ENCODE data around the gene RTL9.

RTL9 gene

DNA sequence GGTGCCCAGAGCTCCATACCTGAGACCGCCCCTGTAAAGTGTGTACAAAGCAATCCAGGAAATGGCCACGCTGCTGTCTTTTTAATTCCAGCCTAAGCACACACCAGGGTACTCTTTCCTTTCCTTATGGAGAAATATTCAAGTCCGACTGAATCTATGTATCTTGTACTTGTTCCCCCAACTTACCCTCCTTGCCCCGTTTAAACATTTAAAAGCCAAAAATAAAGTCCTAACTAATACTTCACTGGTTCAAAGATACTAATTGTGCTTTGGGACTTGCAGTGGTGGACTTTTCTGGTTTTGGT, 40.0 kb upstream of the RTL9 start:
- peaks cover 25% of the 10 kb centered on the region for H3K4me1 ChIP-seq (ENCODE audit: low read depth, poor library complexity, severe bottlenecking)
- peak overlapping the region; percentile 93 for H3K27ac ChIP-seq
- no peaks in the 10 kb centered on the region for H4K20me1 ChIP-seq (ENCODE audit: insufficient read depth)
- H3K27me3 ChIP-seq (ENCODE audit: insufficient read depth, low read depth): no peaks in the 10 kb centered on the region
- H3K36me3 ChIP-seq (ENCODE audit: insufficient read depth): no peaks in the 10 kb centered on the region
- no peak overlapping the region for H3K4me3 ChIP-seq (IDR thresholded peaks at IDR 0.05; ENCODE audit: insufficient read depth, low read depth, low read length)
- peak overlapping the region; percentile 87 for H2AFZ ChIP-seq (ENCODE audit: low read depth)
- H3K9ac ChIP-seq: peak overlapping the region; percentile 95
- H3K4me2 ChIP-seq: peak overlapping the region; percentile 88
- peaks cover 42% of the 10 kb centered on the region for H3K79me2 ChIP-seq (ENCODE audit: insufficient read depth, low read depth)
- TF ChIP-seq, protein P1, sequence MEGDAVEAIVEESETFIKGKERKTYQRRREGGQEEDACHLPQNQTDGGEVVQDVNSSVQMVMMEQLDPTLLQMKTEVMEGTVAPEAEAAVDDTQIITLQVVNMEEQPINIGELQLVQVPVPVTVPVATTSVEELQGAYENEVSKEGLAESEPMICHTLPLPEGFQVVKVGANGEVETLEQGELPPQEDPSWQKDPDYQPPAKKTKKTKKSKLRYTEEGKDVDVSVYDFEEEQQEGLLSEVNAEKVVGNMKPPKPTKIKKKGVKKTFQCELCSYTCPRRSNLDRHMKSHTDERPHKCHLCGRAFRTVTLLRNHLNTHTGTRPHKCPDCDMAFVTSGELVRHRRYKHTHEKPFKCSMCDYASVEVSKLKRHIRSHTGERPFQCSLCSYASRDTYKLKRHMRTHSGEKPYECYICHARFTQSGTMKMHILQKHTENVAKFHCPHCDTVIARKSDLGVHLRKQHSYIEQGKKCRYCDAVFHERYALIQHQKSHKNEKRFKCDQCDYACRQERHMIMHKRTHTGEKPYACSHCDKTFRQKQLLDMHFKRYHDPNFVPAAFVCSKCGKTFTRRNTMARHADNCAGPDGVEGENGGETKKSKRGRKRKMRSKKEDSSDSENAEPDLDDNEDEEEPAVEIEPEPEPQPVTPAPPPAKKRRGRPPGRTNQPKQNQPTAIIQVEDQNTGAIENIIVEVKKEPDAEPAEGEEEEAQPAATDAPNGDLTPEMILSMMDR (conservative IDR thresholded peaks at IDR 0.05; ENCODE audit: low read depth, low read length): no peak

DNA sequence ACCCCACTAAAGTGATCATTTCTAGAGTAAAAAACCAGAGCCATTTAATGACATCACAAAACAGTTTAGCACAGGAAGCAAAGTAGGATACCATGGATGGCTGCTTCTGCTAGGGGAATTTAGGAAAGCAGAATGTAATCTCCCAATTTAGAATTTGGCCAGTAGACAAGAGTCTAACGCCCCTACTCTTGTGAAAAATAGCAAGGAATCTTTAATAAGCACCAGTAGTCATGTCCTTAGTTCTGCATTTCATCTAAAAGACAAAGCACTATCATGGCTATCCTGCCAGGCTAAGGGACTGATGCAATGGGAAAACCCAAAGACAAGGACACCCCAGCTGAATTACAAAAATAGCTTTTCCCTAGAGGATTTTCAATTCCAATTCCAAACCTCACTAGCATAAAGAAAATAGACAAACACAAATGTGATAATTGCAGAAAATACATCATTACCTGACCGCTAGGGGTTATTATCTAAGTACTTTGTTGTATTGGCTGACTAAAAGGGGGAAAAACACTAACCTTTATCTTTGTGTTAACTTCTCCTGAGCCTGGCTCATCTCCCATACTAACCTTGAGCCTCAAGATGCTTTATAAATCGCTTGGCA, 38.2 kb upstream of the RTL9 start:
- Histone ChIP-seq H3K27ac (no peak overlapping the region), H3K4me3 (IDR thresholded peaks at IDR 0.05; ENCODE audit: insufficient read depth, low read depth, low read length) (no peak overlapping the region), H3K79me2 (ENCODE audit: insufficient read depth, low read depth) (peaks cover 23% of the 10 kb centered on the region), H3K4me2 (no peak overlapping the region), H3K27me3 (ENCODE audit: insufficient read depth, low read depth) (no peaks in the 10 kb centered on the region), H3K36me3 (ENCODE audit: insufficient read depth) (no peaks in the 10 kb centered on the region), H4K20me1 (ENCODE audit: insufficient read depth) (no peaks in the 10 kb centered on the region), H3K9ac (no peak overlapping the region), H2AFZ (ENCODE audit: low read depth) (no peak overlapping the region), H3K4me1 (ENCODE audit: low read depth, poor library complexity, severe bottlenecking) (peaks cover 7% of the 10 kb centered on the region)
- TF ChIP-seq, protein P1 (conservative IDR thresholded peaks at IDR 0.05; ENCODE audit: low read depth, low read length): no peak

DNA sequence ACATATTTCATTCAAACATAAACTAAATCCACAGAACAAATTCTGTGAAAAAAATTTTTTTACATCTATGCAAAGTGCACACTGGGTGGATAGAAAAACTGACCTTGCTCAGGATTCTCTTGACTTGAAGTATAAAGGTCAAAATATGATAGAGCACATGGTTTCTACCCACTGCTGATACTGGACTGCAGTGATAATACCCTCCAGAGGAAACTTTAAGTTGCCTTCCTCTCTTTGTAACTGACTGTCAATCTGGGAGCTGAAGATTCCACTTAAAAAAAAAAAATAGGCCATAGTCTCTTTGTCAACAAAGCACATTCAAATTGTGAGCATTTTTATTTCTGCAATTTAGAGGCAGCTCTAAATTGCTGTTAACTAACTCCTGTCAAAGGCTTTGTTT, 37.6 kb upstream of the RTL9 start:
- H3K27ac ChIP-seq: no peak overlapping the region
- no peaks in the 10 kb centered on the region for H4K20me1 ChIP-seq (ENCODE audit: insufficient read depth)
- no peak overlapping the region for H3K4me3 ChIP-seq (IDR thresholded peaks at IDR 0.05; ENCODE audit: insufficient read depth, low read depth, low read length)
- peaks cover 17% of the 10 kb centered on the region for H3K79me2 ChIP-seq (ENCODE audit: insufficient read depth, low read depth)
- TF ChIP-seq, protein P1 (conservative IDR thresholded peaks at IDR 0.05; ENCODE audit: low read depth, low read length): no peak
- no peaks in the 10 kb centered on the region for H3K36me3 ChIP-seq (ENCODE audit: insufficient read depth)
- no peak overlapping the region for H3K9ac ChIP-seq
- peaks cover 7% of the 10 kb centered on the region for H3K4me1 ChIP-seq (ENCODE audit: low read depth, poor library complexity, severe bottlenecking)
- H3K4me2 ChIP-seq: no peak overlapping the region
- H3K27me3 ChIP-seq (ENCODE audit: insufficient read depth, low read depth): no peaks in the 10 kb centered on the region
- no peak overlapping the region for H2AFZ ChIP-seq (ENCODE audit: low read depth)

DNA sequence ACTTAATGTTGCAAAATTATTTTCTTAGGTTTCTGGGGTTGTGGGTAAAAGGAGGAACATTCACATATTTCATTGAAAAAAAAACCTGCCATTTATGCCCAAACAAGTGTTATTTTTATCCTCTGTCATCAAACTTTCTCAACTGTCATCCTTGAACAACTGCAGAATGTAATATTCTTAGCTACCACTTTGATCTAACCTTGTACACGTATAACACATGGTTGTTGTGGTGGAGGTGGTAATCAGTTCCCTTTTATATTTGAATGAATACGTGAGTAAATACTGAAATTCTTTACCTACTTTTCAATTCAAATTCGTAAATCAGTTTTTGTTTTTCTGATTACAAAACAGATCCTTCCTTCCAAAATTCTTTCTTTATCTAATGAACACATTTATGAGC, 37.0 kb upstream of the RTL9 start:
- Histone ChIP-seq H3K4me3 (IDR thresholded peaks at IDR 0.05; ENCODE audit: insufficient read depth, low read depth, low read length) (no peak overlapping the region), H2AFZ (ENCODE audit: low read depth) (no peak overlapping the region), H3K79me2 (ENCODE audit: insufficient read depth, low read depth) (peaks cover 11% of the 10 kb centered on the region), H3K4me1 (ENCODE audit: low read depth, poor library complexity, severe bottlenecking) (peaks cover 7% of the 10 kb centered on the region), H3K36me3 (ENCODE audit: insufficient read depth) (no peaks in the 10 kb centered on the region), H3K27me3 (ENCODE audit: insufficient read depth, low read depth) (no peaks in the 10 kb centered on the region), H3K9ac (no peak overlapping the region), H3K27ac (no peak overlapping the region), H3K4me2 (no peak overlapping the region), H4K20me1 (ENCODE audit: insufficient read depth) (no peaks in the 10 kb centered on the region)
- TF ChIP-seq, protein P1 (conservative IDR thresholded peaks at IDR 0.05; ENCODE audit: low read depth, low read length): no peak
